ENCODE results near the gene CDK19.
"Not testable (repeated sequence)": the region's sequence is repeated elsewhere in the genome, so short reads cannot be mapped to it uniquely, and the experiment has no call there.

Gene CDK19

GRCh38 chr6:110614106-110614505 lies 201.2 kb downstream of the CDK19 start:
- H3K4me3 ChIP-seq (ENCODE audit: low read length): no peak overlapping the region
- DNase-seq (ENCODE audit: low read depth): no peak
- TF ChIP-seq CTCF (IDR thresholded peaks at IDR 0.05; ENCODE audit: insufficient read depth, low read depth, low read length, missing control alignments): no peak

- H3K4me3 ChIP-seq (ENCODE audit: low read length): no peak overlapping the region
- DNase-seq (ENCODE audit: low read depth): no peak
- no peak for TF ChIP-seq CTCF (IDR thresholded peaks at IDR 0.05; ENCODE audit: insufficient read depth, low read depth, low read length, missing control alignments)
Observed at GRCh38 chr6:110613356-110613755, 201.9 kb downstream of the CDK19 start.

GRCh38 chr6:110612298-110612697 lies 203.0 kb downstream of the CDK19 start:
- no peak for TF ChIP-seq CTCF (IDR thresholded peaks at IDR 0.05; ENCODE audit: insufficient read depth, low read depth, low read length, missing control alignments)
- H3K4me3 ChIP-seq (ENCODE audit: low read length): no peak overlapping the region
- no peak for DNase-seq (ENCODE audit: low read depth)

- no peak for TF ChIP-seq CTCF (IDR thresholded peaks at IDR 0.05; ENCODE audit: insufficient read depth, low read depth, low read length, missing control alignments)
- no peak for DNase-seq (ENCODE audit: low read depth)
- no peak overlapping the region for H3K4me3 ChIP-seq (ENCODE audit: low read length)
Observed at GRCh38 chr6:110609101-110609500, 206.2 kb downstream of the CDK19 start.

GRCh38 chr6:110608151-110608550 lies 207.1 kb downstream of the CDK19 start:
- no peak for TF ChIP-seq CTCF (IDR thresholded peaks at IDR 0.05; ENCODE audit: insufficient read depth, low read depth, low read length, missing control alignments)
- DNase-seq (ENCODE audit: low read depth): no peak

GRCh38 chr6:110606151-110606550 lies 209.1 kb downstream of the CDK19 start:
- H3K4me3 ChIP-seq (ENCODE audit: low read length): no peak overlapping the region
- no peak for TF ChIP-seq CTCF (IDR thresholded peaks at IDR 0.05; ENCODE audit: insufficient read depth, low read depth, low read length, missing control alignments)
- no peak for DNase-seq (ENCODE audit: low read depth)

More at GRCh38 chr6:110608151-110608550, 207.1 kb downstream of the CDK19 start:
- no peak overlapping the region for H3K4me3 ChIP-seq (ENCODE audit: low read length)

GRCh38 chr6:110600640-110601039 lies 214.6 kb downstream of the CDK19 start:
- H3K4me3 ChIP-seq (ENCODE audit: low read length); DNase-seq (ENCODE audit: low read depth): not testable (repeated sequence)

GRCh38 chr6:110597761-110598160 lies 217.5 kb downstream of the CDK19 start:
- H3K4me3 ChIP-seq (ENCODE audit: low read length): no peak overlapping the region
- no peak for TF ChIP-seq CTCF (IDR thresholded peaks at IDR 0.05; ENCODE audit: insufficient read depth, low read depth, low read length, missing control alignments)
- no peak for DNase-seq (ENCODE audit: low read depth)

All from epithelial cell of esophagus (primary cell).